Amniotic epithelial cell (primary cell): ENCODE measurements around the gene GFOD2.
"Not testable (repeated sequence)": the region's sequence is repeated elsewhere in the genome, so short reads cannot be mapped to it uniquely, and the experiment has no call there.

Experiments
- DNase-seq: peaks from one replicate; pipeline ENCODE4 v3.0.0-alpha.2; 2010; ENCODE audit warnings: low read depth

GFOD2 gene

GRCh38 chr16:67702130-67702529, 17.0 kb downstream of the GFOD2 start:
- DNase-seq = no peak

DNA sequence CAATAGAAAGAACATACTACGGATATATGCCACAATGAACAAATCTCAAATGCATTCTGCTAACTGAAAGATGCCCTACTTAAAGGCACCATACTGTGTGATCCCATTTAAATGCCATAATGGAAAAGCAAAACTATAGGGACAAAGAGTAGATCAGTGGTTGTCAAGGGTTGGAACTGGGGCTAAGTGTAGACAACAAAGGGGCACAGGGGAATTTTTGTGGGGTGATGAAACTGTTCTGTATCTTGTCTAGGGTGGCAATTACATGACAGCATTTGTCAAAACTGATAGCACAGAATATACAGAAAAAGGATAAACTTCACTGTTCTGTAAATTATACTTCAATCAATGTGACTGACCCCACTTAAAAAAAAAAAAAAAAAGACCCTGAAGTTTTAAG, 17.7 kb downstream of the GFOD2 start:
- DNase-seq = no peak

DNA sequence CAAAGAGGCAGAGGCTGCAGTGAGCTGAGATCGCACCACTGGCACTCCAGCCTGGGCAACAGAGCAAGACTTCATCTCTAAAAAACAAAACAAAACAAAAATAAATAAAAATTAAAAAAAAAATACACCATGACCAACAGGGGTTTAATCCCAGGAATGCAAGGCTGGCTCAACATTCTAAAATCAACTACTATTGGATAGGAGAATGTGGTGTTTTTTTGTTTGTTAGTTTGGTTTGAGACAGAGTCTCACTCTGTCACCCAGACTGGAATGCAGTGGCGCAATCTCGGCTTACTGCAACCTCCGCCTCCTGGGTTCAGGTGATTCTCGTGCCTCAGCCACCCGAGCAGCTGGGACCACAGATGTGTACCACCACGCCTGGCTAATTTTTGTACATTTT, 19.9 kb downstream of the GFOD2 start:
- DNase-seq = no peak

DNA sequence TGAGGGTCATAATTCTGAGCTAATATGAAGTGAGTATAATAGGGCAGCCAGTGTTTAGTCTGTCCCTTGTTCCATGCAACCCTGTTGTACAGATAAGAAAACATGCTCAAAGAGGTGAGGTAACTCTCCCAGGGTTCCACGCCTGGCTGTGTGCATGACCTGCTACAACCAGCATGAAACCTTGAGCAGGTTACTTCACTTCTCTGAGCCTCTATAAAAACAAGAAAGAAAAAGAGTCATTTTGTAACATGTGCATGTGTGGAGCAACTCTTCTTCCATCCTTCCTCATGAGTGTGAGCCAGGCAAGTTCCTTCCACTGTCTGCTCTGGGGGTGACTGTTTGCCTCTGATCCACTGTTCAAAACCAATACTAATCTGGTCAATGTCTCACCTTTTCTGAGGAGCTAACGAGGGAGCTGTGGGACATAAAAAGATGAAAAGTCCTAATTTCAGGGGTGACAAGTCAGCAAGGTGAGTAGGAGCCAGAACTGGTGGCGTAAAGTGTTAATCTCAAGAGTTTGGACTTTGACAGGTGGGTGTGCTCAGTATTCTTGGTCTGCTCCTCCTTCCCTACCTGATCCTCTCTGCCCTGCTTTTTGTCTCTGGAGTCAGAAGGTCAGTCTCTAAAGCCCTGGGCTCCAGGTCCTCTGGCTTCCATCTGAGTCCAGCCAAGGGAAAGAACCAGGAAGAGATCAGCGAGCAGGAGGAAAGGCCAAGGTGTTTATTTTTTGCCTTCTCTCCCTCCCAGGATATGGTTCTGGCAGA, 21.5 kb downstream of the GFOD2 start:
- DNase-seq = no peak

GRCh38 chr16:67694611-67695010, 24.5 kb downstream of the GFOD2 start:
- no peak for DNase-seq

DNA sequence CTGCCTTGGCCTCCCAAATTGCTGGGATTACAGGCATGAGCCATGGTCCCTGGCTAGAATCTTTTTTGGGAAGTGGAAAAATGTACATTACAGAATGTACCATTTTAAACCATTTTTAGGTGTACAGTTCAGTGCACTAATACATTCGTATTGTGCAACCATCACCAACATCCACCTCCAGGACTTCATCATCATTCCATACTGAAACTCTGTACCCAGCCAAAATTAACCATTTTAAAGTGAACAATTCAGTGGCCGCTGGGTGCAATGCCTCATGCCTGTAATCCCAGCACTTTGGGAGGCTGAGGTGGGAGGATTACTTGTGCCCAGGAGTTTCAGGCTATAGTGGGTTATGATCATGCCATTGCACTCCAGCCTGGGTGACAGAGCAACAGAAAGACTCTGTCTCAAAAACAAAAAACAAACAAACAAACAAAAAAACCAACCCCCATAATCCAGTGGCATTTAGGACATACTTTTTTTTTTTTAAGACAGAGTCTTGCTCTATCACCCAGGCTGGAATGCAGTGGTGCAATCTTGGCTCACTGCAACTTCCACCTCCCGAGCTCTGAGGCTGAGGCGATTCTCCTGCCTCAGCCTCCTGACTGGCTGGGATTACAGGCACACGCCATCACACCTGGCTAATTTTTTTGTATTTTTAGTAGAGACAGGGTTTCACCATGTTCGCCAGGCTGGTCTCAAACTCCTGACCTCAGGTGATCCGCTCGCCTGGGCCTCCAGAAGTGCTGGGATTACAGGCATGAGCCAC, 25.4 kb downstream of the GFOD2 start:
- not testable (repeated sequence) for DNase-seq

- DNase-seq = no peak
Measured at GRCh38 chr16:67685388-67686112, 33.6 kb downstream of the GFOD2 start.

DNA sequence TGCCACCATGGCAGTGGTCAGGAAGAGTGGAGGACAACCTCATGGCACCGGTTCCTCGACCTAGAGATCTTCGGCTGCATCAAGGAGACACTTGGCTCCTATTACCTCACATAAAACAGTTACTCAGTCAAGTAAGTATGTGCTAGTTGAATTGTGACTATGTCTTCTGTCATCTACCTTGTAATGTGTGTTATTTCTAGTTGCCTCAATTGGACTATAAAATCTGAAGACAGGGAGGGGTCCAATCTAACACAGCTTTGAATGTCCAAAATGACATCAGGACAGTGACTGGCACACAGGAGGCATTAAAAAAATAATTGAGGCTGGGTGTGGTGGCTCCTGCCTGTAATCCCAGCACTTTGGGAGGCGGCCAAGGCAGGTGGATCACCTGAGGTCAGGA, 35.3 kb downstream of the GFOD2 start:
- DNase-seq = no peak

- DNase-seq = no peak
Measured at GRCh38 chr16:67679935-67680897, 38.9 kb downstream of the GFOD2 start.

DNA sequence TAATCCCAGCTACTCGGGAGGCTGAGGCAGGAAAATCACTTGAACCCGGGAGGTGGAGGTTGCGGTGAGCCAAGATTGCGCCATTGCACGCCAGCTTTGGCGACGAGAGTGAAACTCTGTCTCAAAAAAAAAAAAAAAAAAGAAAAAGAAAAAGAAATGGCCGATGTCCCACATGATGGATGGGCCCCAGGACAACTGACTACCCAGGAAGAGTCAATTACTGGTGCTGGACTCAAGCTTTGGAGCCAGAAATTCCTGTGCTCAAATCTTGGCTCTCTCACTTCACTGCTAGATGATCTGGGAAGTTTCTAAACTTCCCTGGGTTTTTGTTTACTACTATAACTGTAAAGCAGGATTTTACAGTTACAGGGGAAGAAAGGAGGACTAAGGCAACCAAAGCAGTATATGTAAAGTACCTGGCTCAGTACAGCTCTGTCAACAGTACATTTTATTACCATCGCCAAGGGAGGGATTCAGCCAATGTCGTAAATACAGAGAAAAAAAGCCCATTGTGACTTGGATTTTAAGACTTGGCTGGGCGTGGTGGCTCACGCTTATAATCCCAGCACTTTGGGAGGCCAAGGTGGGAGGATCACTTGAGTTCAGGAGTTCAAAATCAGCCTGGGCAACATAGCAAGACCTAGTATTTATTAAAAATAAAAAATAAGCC, 40.6 kb downstream of the GFOD2 start:
- DNase-seq = no peak

GRCh38 chr16:67677712-67678111, 41.4 kb downstream of the GFOD2 start:
- no peak for DNase-seq

DNA sequence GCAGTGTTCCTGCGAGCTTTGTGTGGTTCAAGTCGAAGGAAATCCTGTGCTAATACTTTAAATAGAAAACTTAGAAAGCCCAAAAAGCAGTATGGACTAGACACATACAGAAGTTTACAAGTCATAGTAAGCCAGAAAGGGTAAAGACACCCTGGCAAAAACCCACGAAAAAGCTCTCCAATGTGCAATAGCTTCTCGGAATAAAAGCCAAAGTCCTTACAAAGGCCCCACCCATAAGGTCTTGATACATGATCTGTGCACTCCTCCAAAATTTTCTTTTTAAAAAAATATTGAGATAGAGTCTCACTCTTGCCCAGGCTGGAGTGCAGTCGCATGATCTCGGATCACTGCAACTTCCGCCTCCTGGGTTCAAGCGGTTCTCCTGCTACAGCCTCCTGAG, 42.2 kb downstream of the GFOD2 start:
- no peak for DNase-seq

GRCh38 chr16:67676516-67676915, 42.6 kb downstream of the GFOD2 start:
- DNase-seq = no peak

GRCh38 chr16:67675999-67676398, 43.1 kb downstream of the GFOD2 start:
- no peak for DNase-seq

GRCh38 chr16:67675579-67675935, 43.6 kb downstream of the GFOD2 start:
- DNase-seq = no peak

DNA sequence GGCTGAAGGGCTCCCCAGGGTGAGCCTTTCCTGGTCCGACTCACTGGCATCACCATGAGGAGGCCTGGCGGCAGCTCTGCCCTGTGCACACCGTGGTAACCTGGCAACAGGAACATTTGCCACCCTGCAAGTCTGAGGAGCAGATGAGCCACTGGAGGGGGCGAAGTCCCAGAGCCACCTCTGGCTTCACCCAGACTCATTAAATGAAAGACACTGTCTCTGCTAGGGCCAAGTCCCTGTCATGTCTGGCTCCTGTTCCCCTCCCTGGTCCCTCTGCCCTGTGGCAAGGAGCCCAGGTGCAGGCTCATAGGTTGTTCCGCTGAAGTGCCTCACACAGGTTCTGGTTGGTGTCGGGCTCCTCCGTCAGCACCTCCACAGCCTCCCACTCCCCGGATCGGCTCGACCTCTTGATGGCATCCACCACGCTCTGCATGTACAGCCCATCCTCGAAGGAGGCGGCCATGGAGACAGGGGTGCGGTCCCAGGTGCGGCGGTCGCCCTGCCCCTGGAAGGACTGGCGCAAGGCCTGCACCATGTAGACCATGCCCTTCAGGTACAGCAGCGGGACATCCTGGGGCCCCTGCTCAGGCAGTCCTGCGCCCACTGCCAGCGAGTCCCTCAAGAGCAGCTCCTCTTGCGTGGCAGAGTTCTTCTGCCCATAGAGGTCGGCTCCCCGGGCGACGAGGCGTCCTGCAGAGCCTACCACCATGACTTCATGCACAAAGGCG, 44.1 kb downstream of the GFOD2 start:
- DNase-seq = no peak

GRCh38 chr16:67673712-67674580, 45.2 kb downstream of the GFOD2 start:
- no peak for DNase-seq

DNA sequence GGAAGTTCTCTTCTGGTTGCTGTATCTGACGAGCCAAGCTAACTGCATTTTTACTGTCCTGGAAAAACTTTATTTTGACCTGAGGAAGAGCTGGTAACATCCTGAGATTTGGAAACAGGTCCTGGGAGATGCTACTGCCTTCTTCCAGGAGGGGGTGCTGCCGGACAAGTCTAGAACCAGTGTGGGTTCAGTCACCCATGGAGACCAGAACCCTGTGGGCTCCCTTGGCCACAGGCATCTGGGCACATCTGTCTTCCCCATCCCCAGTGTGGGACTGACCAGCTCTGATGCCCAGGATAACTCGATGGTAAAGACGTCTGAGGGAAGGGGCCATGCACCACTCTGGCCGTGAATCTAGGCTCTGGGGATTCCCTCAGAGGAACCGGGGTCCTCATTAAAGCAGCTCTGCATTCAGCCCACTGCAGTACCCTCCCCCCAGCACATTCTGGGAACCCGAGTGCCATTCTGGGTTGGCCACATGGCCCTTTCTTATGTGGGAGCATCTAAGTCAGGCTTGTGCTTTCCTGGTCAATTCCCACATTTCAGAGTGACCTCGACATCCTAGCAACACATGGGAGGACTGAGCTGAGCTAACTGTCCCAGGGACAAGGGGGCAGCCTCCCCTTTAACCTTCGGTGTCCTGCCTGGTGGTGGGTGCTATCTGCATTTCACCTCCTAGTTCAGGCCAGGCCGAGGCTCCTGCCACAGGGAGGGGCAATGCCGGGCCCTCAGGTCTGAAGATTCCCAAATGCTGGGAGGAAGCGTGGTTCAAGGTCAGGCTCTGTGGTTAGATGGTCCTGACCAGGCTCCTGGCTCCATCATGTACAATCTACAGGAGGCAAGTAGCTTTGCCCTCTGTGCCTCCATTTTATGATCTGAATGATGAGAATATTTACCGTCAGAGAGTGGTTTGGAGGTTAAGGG, 46.1 kb downstream of the GFOD2 start:
- DNase-seq = peak; percentile 80
